Tibial nerve (tissue), 4 donors: ENCODE data around the gene KIF7. TPM values are rescaled to one million over a fixed set of nuclear protein-coding genes. Genes with fewer than 3 reads are reported as not detected.

Experiments used
- DNase-seq, 2 donors: peaks; one replicate each; pipeline ENCODE4 v3.0.0-alpha.2; 2019; ENCODE audit warnings: low spot score in 2 of 2
- H3K27ac ChIP-seq, 4 donors: fragments of 200-600 bp; sonication (generic) in 3 of 4; one replicate each; pipeline ENCODE4 v1.5.1; 2017 to 2019; ENCODE audit warnings: mild to moderate bottlenecking in 1 of 4
- H3K27me3 ChIP-seq, 2 donors: fragments of 200-600 bp; sonication (generic) in 1 of 2; one replicate each; pipeline versions ENCODE4 v1.5.1 to v1.6.0; 2017 to 2019
- H3K36me3 ChIP-seq, 3 donors: fragments of 200-600 bp; sonication (generic); one replicate each; pipeline ENCODE4 v1.5.1; 2018 to 2019
- H3K4me1 ChIP-seq, 4 donors: fragments of 200-600 bp; sonication (generic) in 3 of 4; one replicate each; pipeline ENCODE4 v1.5.1; 2017 to 2019
- H3K4me3 ChIP-seq, 4 donors: fragments of 200-600 bp; sonication (generic) in 3 of 4; one replicate each; pipeline ENCODE4 v1.5.1; 2017 to 2019; ENCODE audit warnings: mild to moderate bottlenecking in 1 of 4, moderate library complexity in 1 of 4
- H3K9me3 ChIP-seq, 4 donors: fragments of 200-600 bp; sonication (generic) in 3 of 4; one replicate each; pipeline ENCODE4 v1.5.1; 2017 to 2019
- EP300 ChIP-seq, 2 donors: sonication (generic); formaldehyde crosslinking; IDR thresholded peaks; one replicate each; pipeline ENCODE4 v1.6.1; 2017; ENCODE audit warnings: antibody characterized with exemption in 2 of 2, mild to moderate bottlenecking in 1 of 2
- POLR2A ChIP-seq, 2 donors: fragments of 450-650 bp; IDR thresholded peaks; one replicate each; pipeline ENCODE4 v1.6.1; 2017; ENCODE audit warnings: antibody characterized with exemption in 2 of 2, mild to moderate bottlenecking in 2 of 2, moderate library complexity in 2 of 2
- WGBS, 2 donors: methylation state at CpG; one replicate each; pipeline ENCODE4 v1.1.5; 2018; 5-methylcytosine and 5-hydroxymethylcytosine counted together
- total RNA-seq, 4 donors: library from RNA; depleted of rRNA; stranded (reverse); fragments of >200 nt; gene quantifications; one replicate each; pipeline ENCODE4 v1.1.0, GENCODE V29; 2016
- TF ChIP-seq, protein P1 (sequence below), 5 experiments: fragments of 200-600 bp in 3 of 5; fragments of 450-650 bp in 2 of 5; sonication (generic) in 3 of 5; IDR thresholded peaks; one replicate each; pipeline ENCODE4 v1.5.1; 2016 to 2019; ENCODE audit warnings: antibody characterized with exemption in 5 of 5, mild to moderate bottlenecking in 3 of 5, moderate library complexity in 2 of 5

KIF7 gene
- total RNA-seq, 4 donors from 2014 or later = 7.2 to 41.1 (median 20.8) TPM

- Histone ChIP-seq H3K27me3 (no peaks in the 10 kb centered on the region), H3K27ac (peak overlapping the region; percentile 81 to 91 (median 86)), H3K4me1 (peaks cover 0 to 33% (median 16%) of the 10 kb centered on the region in 4 donors), H3K36me3 (no peaks in the 10 kb centered on the region), H3K4me3 (peak overlapping the region in 2 of 4 donors; percentile 45 to 47), H3K9me3 (no peaks in the 10 kb centered on the region)
- TF ChIP-seq, protein P1, sequence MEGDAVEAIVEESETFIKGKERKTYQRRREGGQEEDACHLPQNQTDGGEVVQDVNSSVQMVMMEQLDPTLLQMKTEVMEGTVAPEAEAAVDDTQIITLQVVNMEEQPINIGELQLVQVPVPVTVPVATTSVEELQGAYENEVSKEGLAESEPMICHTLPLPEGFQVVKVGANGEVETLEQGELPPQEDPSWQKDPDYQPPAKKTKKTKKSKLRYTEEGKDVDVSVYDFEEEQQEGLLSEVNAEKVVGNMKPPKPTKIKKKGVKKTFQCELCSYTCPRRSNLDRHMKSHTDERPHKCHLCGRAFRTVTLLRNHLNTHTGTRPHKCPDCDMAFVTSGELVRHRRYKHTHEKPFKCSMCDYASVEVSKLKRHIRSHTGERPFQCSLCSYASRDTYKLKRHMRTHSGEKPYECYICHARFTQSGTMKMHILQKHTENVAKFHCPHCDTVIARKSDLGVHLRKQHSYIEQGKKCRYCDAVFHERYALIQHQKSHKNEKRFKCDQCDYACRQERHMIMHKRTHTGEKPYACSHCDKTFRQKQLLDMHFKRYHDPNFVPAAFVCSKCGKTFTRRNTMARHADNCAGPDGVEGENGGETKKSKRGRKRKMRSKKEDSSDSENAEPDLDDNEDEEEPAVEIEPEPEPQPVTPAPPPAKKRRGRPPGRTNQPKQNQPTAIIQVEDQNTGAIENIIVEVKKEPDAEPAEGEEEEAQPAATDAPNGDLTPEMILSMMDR (IDR thresholded peaks at IDR 0.05) = no peak
- TF ChIP-seq EP300 (IDR thresholded peaks at IDR 0.05) (no peak), POLR2A (IDR thresholded peaks at IDR 0.05) (no peak)
- 90 to 92% methylated on average over 8 of the region's 8 CpGs for WGBS, 2 donors
- no peak for DNase-seq
Measured at GRCh38 chr15:89666184-89666857, 11.1 kb upstream of the KIF7 start.

DNA sequence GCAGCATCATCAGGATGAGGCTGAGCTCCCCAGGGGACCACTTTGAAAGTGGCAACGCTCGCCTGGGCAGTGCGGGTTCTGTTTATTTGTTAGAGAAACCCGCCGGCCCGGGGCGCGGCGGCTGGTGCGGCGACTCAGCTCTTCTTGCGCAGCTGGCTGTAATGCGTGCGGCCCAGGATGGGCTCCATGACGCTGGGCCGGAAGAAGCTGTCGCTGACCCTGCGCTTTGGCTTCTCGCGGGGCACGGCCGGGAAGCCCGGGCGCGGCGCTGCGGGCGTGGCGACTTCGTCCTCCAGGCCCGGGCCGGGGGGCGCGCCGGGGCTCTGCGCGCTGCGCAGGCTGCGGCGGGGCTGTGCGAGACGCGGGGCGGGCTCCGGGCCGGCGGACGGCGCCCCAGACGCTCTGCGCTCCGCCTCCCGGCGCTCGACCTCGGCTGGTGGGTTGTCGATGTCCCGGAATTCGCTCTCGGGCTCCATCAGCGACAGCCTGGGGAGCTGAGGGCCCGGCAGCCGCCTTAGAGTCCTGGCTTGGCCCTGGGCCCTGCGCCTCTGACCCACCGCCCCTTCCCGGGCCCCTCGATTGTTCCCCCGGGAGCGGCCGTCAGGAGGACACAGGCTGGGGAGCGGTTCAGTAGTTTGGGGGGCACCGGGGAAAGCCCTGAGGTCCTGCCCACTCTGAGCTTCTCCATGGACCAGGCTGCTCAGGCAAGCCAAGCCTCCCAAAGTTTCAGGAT, 10.3 kb upstream of the KIF7 start:
- TF ChIP-seq EP300 (IDR thresholded peaks at IDR 0.05) = no peak
- Histone ChIP-seq H3K27ac (peak overlapping the region; percentile 81 to 91 (median 86)), H3K27me3 (no peaks in the 10 kb centered on the region), H3K36me3 (no peaks in the 10 kb centered on the region), H3K4me3 (peak overlapping the region; percentile 24 to 47 (median 39)), H3K9me3 (no peaks in the 10 kb centered on the region), H3K4me1 (peaks cover 0 to 33% (median 16%) of the 10 kb centered on the region in 4 donors)
- DNase-seq = peak in 1 of 2 donors; percentile 23
- 1 to 3% methylated on average over 28 to 48 of the region's 72 CpGs for WGBS, 2 donors

DNA sequence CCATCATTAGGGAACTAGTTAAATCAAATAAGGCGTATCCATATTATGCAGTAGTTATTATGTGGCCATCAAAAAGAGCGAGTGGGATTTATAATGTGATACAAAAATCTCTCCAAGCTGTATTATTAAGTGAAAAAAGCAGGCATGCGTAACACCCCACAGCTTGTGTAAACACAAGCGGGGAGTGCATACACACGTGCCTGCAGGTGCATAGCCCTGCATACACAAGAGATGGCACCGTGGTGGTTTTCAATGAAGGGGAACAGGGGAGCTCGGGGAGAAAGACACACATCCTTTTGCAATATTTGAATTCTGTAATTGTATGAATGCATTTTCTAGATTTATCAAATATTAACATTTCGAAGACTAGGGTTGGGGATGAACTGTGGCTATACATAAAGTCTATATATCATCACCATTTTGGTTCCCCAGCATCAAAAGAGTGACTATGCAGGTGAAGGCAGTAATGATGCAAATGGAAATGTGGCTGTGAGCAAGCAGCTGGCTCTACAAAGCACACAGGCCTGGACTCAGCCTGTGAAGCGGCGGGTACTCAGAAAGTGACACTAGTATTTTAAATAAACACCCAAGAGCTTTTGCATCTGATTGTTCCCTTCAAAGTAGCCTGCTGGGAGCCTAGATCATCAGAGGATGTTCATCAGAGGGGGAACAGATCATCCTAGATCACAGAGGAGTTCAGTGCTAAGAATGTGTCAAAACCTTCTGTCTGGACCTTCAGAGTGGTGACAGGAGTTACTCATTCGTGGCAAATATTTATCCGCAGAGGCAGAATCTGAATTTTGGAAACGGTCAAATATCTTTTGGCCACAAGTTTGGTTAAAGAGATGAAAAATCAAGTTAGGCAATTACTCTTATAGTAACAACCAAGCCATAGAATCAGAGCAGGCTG, 9.4 kb upstream of the KIF7 start:
- Histone ChIP-seq H3K9me3 (no peaks in the 10 kb centered on the region), H3K36me3 (no peaks in the 10 kb centered on the region), H3K4me3 (peak overlapping the region in 3 of 4 donors; percentile 24 to 47 (median 45)), H3K4me1 (peaks cover 0 to 33% (median 16%) of the 10 kb centered on the region in 4 donors), H3K27me3 (no peaks in the 10 kb centered on the region), H3K27ac (peak overlapping the region; percentile 81 to 91 (median 86))
- 82 to 83% methylated on average over 13 of the region's 13 CpGs for WGBS, 2 donors
- no peak for DNase-seq
- TF ChIP-seq EP300 (IDR thresholded peaks at IDR 0.05) (no peak), POLR2A (IDR thresholded peaks at IDR 0.05) (no peak)
- TF ChIP-seq, protein P1 (IDR thresholded peaks at IDR 0.05) = no peak

DNA sequence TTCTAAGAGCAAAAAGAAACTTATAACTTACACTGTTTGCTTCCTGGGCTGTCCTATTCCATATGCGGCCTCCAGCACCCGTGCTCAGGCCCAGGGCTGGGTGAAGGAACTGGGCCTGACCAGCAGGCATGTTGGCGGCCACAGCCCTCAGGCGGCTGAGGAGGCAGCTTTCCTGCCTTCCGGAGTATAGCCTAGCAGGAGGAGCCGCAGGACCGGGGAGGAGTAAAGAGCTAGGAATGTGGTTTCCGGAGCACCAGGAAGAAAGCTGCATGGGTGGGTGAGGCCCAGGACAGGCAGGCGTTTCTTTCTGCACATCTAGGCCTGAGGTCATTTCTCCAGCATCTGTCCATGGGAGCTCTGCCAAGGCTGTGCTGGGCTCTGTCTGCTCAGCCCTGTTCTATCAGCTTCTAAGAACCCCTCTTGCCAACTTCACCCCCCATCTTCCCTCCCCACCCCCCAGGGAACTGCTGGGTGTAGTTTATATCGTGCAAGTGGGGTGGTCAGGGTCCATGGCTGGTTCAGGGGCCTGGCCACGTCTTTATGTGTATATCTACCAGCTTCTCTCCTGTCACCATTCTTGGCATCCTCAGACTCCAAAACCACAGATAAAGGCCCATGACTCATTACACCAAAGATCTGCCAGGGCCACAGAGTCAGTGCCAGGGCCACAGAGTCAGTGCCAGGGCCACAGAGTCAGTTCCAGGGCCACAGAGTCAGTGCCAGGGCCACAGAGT, 7.8 kb upstream of the KIF7 start:
- TF ChIP-seq POLR2A (IDR thresholded peaks at IDR 0.05) (peak in 1 of 2 donors; percentile 21), EP300 (IDR thresholded peaks at IDR 0.05) (no peak)
- TF ChIP-seq, protein P1 (IDR thresholded peaks at IDR 0.05) = peak in 1 of 5 experiments; percentile 24
- H3K9me3 ChIP-seq = no peaks in the 10 kb centered on the region
- 39 to 57% methylated on average over 11 of the region's 11 CpGs for WGBS, 2 donors
- no peaks in the 10 kb centered on the region for H3K27me3 ChIP-seq
- no peaks in the 10 kb centered on the region for H3K36me3 ChIP-seq
- H3K4me1 ChIP-seq = peaks cover 0 to 33% (median 16%) of the 10 kb centered on the region in 4 donors
- H3K27ac ChIP-seq = peak overlapping the region; percentile 2 to 81 (median 68)
- peak; percentile 60 to 71 for DNase-seq
- peak overlapping the region in 1 of 4 donors; percentile 22 for H3K4me3 ChIP-seq

GRCh38 chr15:89660556-89660955, 5.3 kb upstream of the KIF7 start:
- H3K27ac ChIP-seq = no peak overlapping the region
- no peak for DNase-seq

More at GRCh38 chr15:89660556-89660955, 5.3 kb upstream of the KIF7 start:
- H3K9me3 ChIP-seq = no peaks in the 10 kb centered on the region
- no peaks in the 10 kb centered on the region for H3K27me3 ChIP-seq
- H3K4me1 ChIP-seq = peaks cover 0 to 27% (median 11%) of the 10 kb centered on the region in 4 donors
- H3K36me3 ChIP-seq = no peaks in the 10 kb centered on the region
- WGBS, 2 donors = 89 to 90% methylated on average over 2 of the region's 2 CpGs
- TF ChIP-seq EP300 (IDR thresholded peaks at IDR 0.05) = no peak
- TF ChIP-seq POLR2A (IDR thresholded peaks at IDR 0.05) = no peak
- TF ChIP-seq, protein P1 (IDR thresholded peaks at IDR 0.05) = no peak
- H3K4me3 ChIP-seq = no peak overlapping the region
